ENCODE measurements around the gene SEMA3D.

SEMA3D gene

GRCh38 chr7:85115862-85116261, 71.0 kb downstream of the SEMA3D start:
- H3K36me3 ChIP-seq (ENCODE audit: insufficient read depth, insufficient read length, low read length) = no peaks in the 10 kb centered on the region
- DNase-seq (ENCODE audit: low read depth, low spot score) = no peak
- no peak overlapping the region for H3K9ac ChIP-seq (ENCODE audit: insufficient read length, low read depth)
- H3K27me3 ChIP-seq (ENCODE audit: insufficient read depth, insufficient read length) = no peaks in the 10 kb centered on the region
- H3K4me1 ChIP-seq (ENCODE audit: insufficient read depth, insufficient read length) = no peaks in the 10 kb centered on the region
- no peaks in the 10 kb centered on the region for H3K9me3 ChIP-seq (ENCODE audit: insufficient read depth, low read length)
- H3K4me3 ChIP-seq (ENCODE audit: insufficient read length, low read depth) = no peak overlapping the region
- TF ChIP-seq ZNF274 (IDR thresholded peaks at IDR 0.05; ENCODE audit: low read depth, low read length) = no peak
- TF ChIP-seq SUZ12 (IDR thresholded peaks at IDR 0.05; ENCODE audit: extremely low read depth, insufficient read depth, insufficient read length) = no peak

GRCh38 chr7:85115006-85115405, 71.8 kb downstream of the SEMA3D start:
- TF ChIP-seq YY1 (IDR thresholded peaks at IDR 0.05; ENCODE audit: insufficient read depth, insufficient read length) (no peak), SUZ12 (IDR thresholded peaks at IDR 0.05; ENCODE audit: extremely low read depth, insufficient read depth, insufficient read length) (no peak), ZNF274 (IDR thresholded peaks at IDR 0.05; ENCODE audit: low read depth, low read length) (no peak)
- Histone ChIP-seq H3K4me3 (ENCODE audit: insufficient read length, low read depth) (no peak overlapping the region), H3K9me3 (ENCODE audit: insufficient read depth, low read length) (no peaks in the 10 kb centered on the region), H3K4me1 (ENCODE audit: insufficient read depth, insufficient read length) (no peaks in the 10 kb centered on the region), H3K36me3 (ENCODE audit: insufficient read depth, insufficient read length, low read length) (no peaks in the 10 kb centered on the region), H3K27me3 (ENCODE audit: insufficient read depth, insufficient read length) (no peaks in the 10 kb centered on the region), H3K9ac (ENCODE audit: insufficient read length, low read depth) (no peak overlapping the region)
- no peak for DNase-seq (ENCODE audit: low read depth, low spot score)

GRCh38 chr7:85114342-85114741, 72.5 kb downstream of the SEMA3D start:
- H3K36me3 ChIP-seq (ENCODE audit: insufficient read depth, insufficient read length, low read length) = no peaks in the 10 kb centered on the region
- no peaks in the 10 kb centered on the region for H3K9me3 ChIP-seq (ENCODE audit: insufficient read depth, low read length)
- TF ChIP-seq SUZ12 (IDR thresholded peaks at IDR 0.05; ENCODE audit: extremely low read depth, insufficient read depth, insufficient read length) = no peak
- no peak for TF ChIP-seq ZNF274 (IDR thresholded peaks at IDR 0.05; ENCODE audit: low read depth, low read length)
- no peak for TF ChIP-seq YY1 (IDR thresholded peaks at IDR 0.05; ENCODE audit: insufficient read depth, insufficient read length)
- H3K4me3 ChIP-seq (ENCODE audit: insufficient read length, low read depth) = no peak overlapping the region
- no peaks in the 10 kb centered on the region for H3K27me3 ChIP-seq (ENCODE audit: insufficient read depth, insufficient read length)
- DNase-seq (ENCODE audit: low read depth, low spot score) = no peak
- no peaks in the 10 kb centered on the region for H3K4me1 ChIP-seq (ENCODE audit: insufficient read depth, insufficient read length)
- H3K9ac ChIP-seq (ENCODE audit: insufficient read length, low read depth) = no peak overlapping the region

- H3K4me1 ChIP-seq (ENCODE audit: insufficient read depth, insufficient read length) = no peaks in the 10 kb centered on the region
Observed at GRCh38 chr7:85111761-85112160, 75.1 kb downstream of the SEMA3D start.

GRCh38 chr7:85106719-85107118, 80.1 kb downstream of the SEMA3D start:
- H3K36me3 ChIP-seq (ENCODE audit: insufficient read depth, insufficient read length, low read length) = no peaks in the 10 kb centered on the region
- H3K4me1 ChIP-seq (ENCODE audit: insufficient read depth, insufficient read length) = no peaks in the 10 kb centered on the region
- no peak overlapping the region for H3K9ac ChIP-seq (ENCODE audit: insufficient read length, low read depth)
- no peak overlapping the region for H3K4me3 ChIP-seq (ENCODE audit: insufficient read length, low read depth)
- H3K9me3 ChIP-seq (ENCODE audit: insufficient read depth, low read length) = no peaks in the 10 kb centered on the region
- no peak for TF ChIP-seq SUZ12 (IDR thresholded peaks at IDR 0.05; ENCODE audit: extremely low read depth, insufficient read depth, insufficient read length)
- TF ChIP-seq ZNF274 (IDR thresholded peaks at IDR 0.05; ENCODE audit: low read depth, low read length) = no peak
- TF ChIP-seq YY1 (IDR thresholded peaks at IDR 0.05; ENCODE audit: insufficient read depth, insufficient read length) = no peak
- no peaks in the 10 kb centered on the region for H3K27me3 ChIP-seq (ENCODE audit: insufficient read depth, insufficient read length)
- no peak for DNase-seq (ENCODE audit: low read depth, low spot score)

More at GRCh38 chr7:85111761-85112160, 75.1 kb downstream of the SEMA3D start:
- Histone ChIP-seq H3K4me3 (ENCODE audit: insufficient read length, low read depth) (no peak overlapping the region), H3K36me3 (ENCODE audit: insufficient read depth, insufficient read length, low read length) (no peaks in the 10 kb centered on the region), H3K9me3 (ENCODE audit: insufficient read depth, low read length) (no peaks in the 10 kb centered on the region), H3K9ac (ENCODE audit: insufficient read length, low read depth) (no peak overlapping the region), H3K27me3 (ENCODE audit: insufficient read depth, insufficient read length) (no peaks in the 10 kb centered on the region)
- DNase-seq (ENCODE audit: low read depth, low spot score) = no peak
- TF ChIP-seq YY1 (IDR thresholded peaks at IDR 0.05; ENCODE audit: insufficient read depth, insufficient read length) (no peak), ZNF274 (IDR thresholded peaks at IDR 0.05; ENCODE audit: low read depth, low read length) (no peak), SUZ12 (IDR thresholded peaks at IDR 0.05; ENCODE audit: extremely low read depth, insufficient read depth, insufficient read length) (no peak)

- DNase-seq (ENCODE audit: low read depth, low spot score) = no peak
- TF ChIP-seq YY1 (IDR thresholded peaks at IDR 0.05; ENCODE audit: insufficient read depth, insufficient read length) (no peak), ZNF274 (IDR thresholded peaks at IDR 0.05; ENCODE audit: low read depth, low read length) (no peak), SUZ12 (IDR thresholded peaks at IDR 0.05; ENCODE audit: extremely low read depth, insufficient read depth, insufficient read length) (no peak)
Observed at GRCh38 chr7:85104432-85105205, 82.2 kb downstream of the SEMA3D start.

GRCh38 chr7:85103962-85104361, 82.9 kb downstream of the SEMA3D start:
- no peak for TF ChIP-seq YY1 (IDR thresholded peaks at IDR 0.05; ENCODE audit: insufficient read depth, insufficient read length)
- no peak for TF ChIP-seq ZNF274 (IDR thresholded peaks at IDR 0.05; ENCODE audit: low read depth, low read length)
- TF ChIP-seq SUZ12 (IDR thresholded peaks at IDR 0.05; ENCODE audit: extremely low read depth, insufficient read depth, insufficient read length) = no peak
- no peak overlapping the region for H3K4me3 ChIP-seq (ENCODE audit: insufficient read length, low read depth)
- no peaks in the 10 kb centered on the region for H3K9me3 ChIP-seq (ENCODE audit: insufficient read depth, low read length)
- no peak for DNase-seq (ENCODE audit: low read depth, low spot score)
- H3K36me3 ChIP-seq (ENCODE audit: insufficient read depth, insufficient read length, low read length) = no peaks in the 10 kb centered on the region
- H3K4me1 ChIP-seq (ENCODE audit: insufficient read depth, insufficient read length) = no peaks in the 10 kb centered on the region
- H3K9ac ChIP-seq (ENCODE audit: insufficient read length, low read depth) = no peak overlapping the region
- H3K27me3 ChIP-seq (ENCODE audit: insufficient read depth, insufficient read length) = no peaks in the 10 kb centered on the region

More at GRCh38 chr7:85104432-85105205, 82.2 kb downstream of the SEMA3D start:
- Histone ChIP-seq H3K4me3 (ENCODE audit: insufficient read length, low read depth) (no peak overlapping the region), H3K9ac (ENCODE audit: insufficient read length, low read depth) (no peak overlapping the region), H3K27me3 (ENCODE audit: insufficient read depth, insufficient read length) (no peaks in the 10 kb centered on the region), H3K4me1 (ENCODE audit: insufficient read depth, insufficient read length) (no peaks in the 10 kb centered on the region), H3K9me3 (ENCODE audit: insufficient read depth, low read length) (no peaks in the 10 kb centered on the region), H3K36me3 (ENCODE audit: insufficient read depth, insufficient read length, low read length) (no peaks in the 10 kb centered on the region)
